ENCODE data around the gene TPM3.

DNA sequence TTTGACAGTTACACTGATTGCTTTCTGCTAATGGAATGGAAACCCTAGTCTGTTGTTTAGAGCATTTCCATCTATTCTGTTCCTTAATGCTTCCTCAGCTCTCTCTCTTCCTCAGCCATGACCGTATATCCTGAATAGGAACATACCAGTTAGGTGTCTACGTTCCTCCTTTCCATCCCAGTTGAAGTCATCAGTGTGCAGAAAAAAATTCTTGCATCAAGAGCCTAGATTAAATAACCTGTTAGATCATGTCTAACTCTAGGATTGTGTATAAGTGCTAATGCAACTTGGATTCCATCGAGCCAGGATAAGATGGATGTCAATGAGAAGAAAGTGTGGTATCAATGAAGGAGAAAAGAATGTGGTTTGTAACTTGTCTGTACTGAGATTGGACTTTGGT, 47.6 kb upstream of the TPM3 start:
- TF ChIP-seq ZNF207 (IDR thresholded peaks at IDR 0.05; ENCODE audit: borderline replicate concordance) (no peak), KDM1A (IDR thresholded peaks at IDR 0.05; ENCODE audit: borderline replicate concordance) (no peak), HCFC1 (IDR thresholded peaks at IDR 0.05; ENCODE audit: low read length) (no peak), CEBPB (IDR thresholded peaks at IDR 0.05; ENCODE audit: borderline replicate concordance in 1 of 2, low read depth in 2 of 2, low read length in 2 of 2) (no peak), GABPA (IDR thresholded peaks at IDR 0.05; ENCODE audit: low read depth) (no peak), CBX5 (IDR thresholded peaks at IDR 0.05; ENCODE audit: low read depth) (no peak), ZNF384 (IDR thresholded peaks at IDR 0.05; ENCODE audit: borderline replicate concordance, low read depth, low read length) (no peak), NR2C2 (IDR thresholded peaks at IDR 0.05; ENCODE audit: borderline replicate concordance, control insufficient read depth, insufficient read length, low read depth) (no peak)
- TF ChIP-seq, protein P1, sequence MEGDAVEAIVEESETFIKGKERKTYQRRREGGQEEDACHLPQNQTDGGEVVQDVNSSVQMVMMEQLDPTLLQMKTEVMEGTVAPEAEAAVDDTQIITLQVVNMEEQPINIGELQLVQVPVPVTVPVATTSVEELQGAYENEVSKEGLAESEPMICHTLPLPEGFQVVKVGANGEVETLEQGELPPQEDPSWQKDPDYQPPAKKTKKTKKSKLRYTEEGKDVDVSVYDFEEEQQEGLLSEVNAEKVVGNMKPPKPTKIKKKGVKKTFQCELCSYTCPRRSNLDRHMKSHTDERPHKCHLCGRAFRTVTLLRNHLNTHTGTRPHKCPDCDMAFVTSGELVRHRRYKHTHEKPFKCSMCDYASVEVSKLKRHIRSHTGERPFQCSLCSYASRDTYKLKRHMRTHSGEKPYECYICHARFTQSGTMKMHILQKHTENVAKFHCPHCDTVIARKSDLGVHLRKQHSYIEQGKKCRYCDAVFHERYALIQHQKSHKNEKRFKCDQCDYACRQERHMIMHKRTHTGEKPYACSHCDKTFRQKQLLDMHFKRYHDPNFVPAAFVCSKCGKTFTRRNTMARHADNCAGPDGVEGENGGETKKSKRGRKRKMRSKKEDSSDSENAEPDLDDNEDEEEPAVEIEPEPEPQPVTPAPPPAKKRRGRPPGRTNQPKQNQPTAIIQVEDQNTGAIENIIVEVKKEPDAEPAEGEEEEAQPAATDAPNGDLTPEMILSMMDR (IDR thresholded peaks at IDR 0.05 in 2 of 3, conservative IDR thresholded peaks at IDR 0.05 in 1 of 3; ENCODE audit: control insufficient read depth in 2 of 3, extremely low read depth in 1 of 3, insufficient read depth in 1 of 3, low read depth in 3 of 3, low read length in 3 of 3), result no peak
- TF ChIP-seq, protein P2, sequence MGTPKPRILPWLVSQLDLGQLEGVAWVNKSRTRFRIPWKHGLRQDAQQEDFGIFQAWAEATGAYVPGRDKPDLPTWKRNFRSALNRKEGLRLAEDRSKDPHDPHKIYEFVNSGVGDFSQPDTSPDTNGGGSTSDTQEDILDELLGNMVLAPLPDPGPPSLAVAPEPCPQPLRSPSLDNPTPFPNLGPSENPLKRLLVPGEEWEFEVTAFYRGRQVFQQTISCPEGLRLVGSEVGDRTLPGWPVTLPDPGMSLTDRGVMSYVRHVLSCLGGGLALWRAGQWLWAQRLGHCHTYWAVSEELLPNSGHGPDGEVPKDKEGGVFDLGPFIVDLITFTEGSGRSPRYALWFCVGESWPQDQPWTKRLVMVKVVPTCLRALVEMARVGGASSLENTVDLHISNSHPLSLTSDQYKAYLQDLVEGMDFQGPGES (IDR thresholded peaks at IDR 0.05), result no peak

All from GM12878 (cell line).